Stimulated activated CD8-positive, alpha-beta memory T cell treated with anti-CD3 and anti-CD28 coated beads, Interleukin-7, amount 100 ng/mL, for 24 hours (primary cell): ENCODE data around the gene CCDC91.

Experiments used
- DNase-seq: peaks from one replicate; pipeline ENCODE4 v3.0.0-alpha.2; 2020; ENCODE audit warnings: low read depth

CCDC91 gene

GRCh38 chr12:28190321-28191050 is at the start of gene CCDC91:
TSS of gene CCDC91 (plus strand) at chr12:28190456. CDS start at chr12:28257216, 66,760 bp downstream.
- DNase-seq = peak; percentile 68

- DNase-seq = no peak
Measured at GRCh38 chr12:28144059-28144458, 46.2 kb upstream of the CCDC91 start.

- DNase-seq = no peak
Measured at GRCh38 chr12:28144532-28144931, 45.7 kb upstream of the CCDC91 start.

- DNase-seq = no peak
Measured at GRCh38 chr12:28145216-28145615, 45.0 kb upstream of the CCDC91 start.

- DNase-seq = no peak
Measured at GRCh38 chr12:28149279-28149678, 41.0 kb upstream of the CCDC91 start.

GRCh38 chr12:28156362-28156761 is 33.9 kb upstream of the CCDC91 start:
- no peak for DNase-seq

GRCh38 chr12:28156804-28157203 is 33.5 kb upstream of the CCDC91 start:
- DNase-seq = no peak

GRCh38 chr12:28158353-28158752 is 31.9 kb upstream of the CCDC91 start:
- DNase-seq = no peak

GRCh38 chr12:28159688-28160087 is 30.6 kb upstream of the CCDC91 start:
- no peak for DNase-seq

- no peak for DNase-seq
Measured at GRCh38 chr12:28161697-28162096, 28.6 kb upstream of the CCDC91 start.

- no peak for DNase-seq
Measured at GRCh38 chr12:28162697-28163096, 27.6 kb upstream of the CCDC91 start.

GRCh38 chr12:28164644-28165275 is 25.5 kb upstream of the CCDC91 start:
- no peak for DNase-seq

- no peak for DNase-seq
Measured at GRCh38 chr12:28167981-28168485, 22.2 kb upstream of the CCDC91 start.

- DNase-seq = no peak
Measured at GRCh38 chr12:28171356-28172060, 18.7 kb upstream of the CCDC91 start.

GRCh38 chr12:28172434-28173030 is 17.7 kb upstream of the CCDC91 start:
- DNase-seq = no peak

- no peak for DNase-seq
Measured at GRCh38 chr12:28173440-28173839, 16.8 kb upstream of the CCDC91 start.

GRCh38 chr12:28175098-28175589 is 15.1 kb upstream of the CCDC91 start:
- no peak for DNase-seq

- no peak for DNase-seq
Measured at GRCh38 chr12:28176295-28176694, 14.0 kb upstream of the CCDC91 start.

- DNase-seq = no peak
Measured at GRCh38 chr12:28177461-28177860, 12.8 kb upstream of the CCDC91 start.

- DNase-seq = no peak
Measured at GRCh38 chr12:28177905-28178304, 12.4 kb upstream of the CCDC91 start.

- no peak for DNase-seq
Measured at GRCh38 chr12:28178775-28179174, 11.5 kb upstream of the CCDC91 start.

GRCh38 chr12:28180786-28181185 is 9.5 kb upstream of the CCDC91 start:
- no peak for DNase-seq
